SK-N-SH (cell line): ENCODE measurements around the gene TRIM3. TPM values are rescaled to one million over a fixed set of nuclear protein-coding genes. Genes with fewer than 3 reads are reported as not detected.

ENCODE experiments used
- CTCF ChIA-PET: fragments of 300-600, 350-600 bp; formaldehyde crosslinking; extraction: SDS; loops from one replicate; lab custom pipeline; 2021; lab: Yijun Ruan, JAX
- POLR2A ChIA-PET: fragments of 350-600 bp; sonication (Branson Sonifier 250); formaldehyde crosslinking; extraction: SDS; loops from one replicate; lab custom pipeline; 2020; ENCODE audit warnings: antibody characterized with exemption, inconsistent platforms; lab: Yijun Ruan, JAX
- DNase-seq: peaks from one replicate; pipeline ENCODE4 v3.0.0; 2012
- H2AFZ ChIP-seq: fragments of 200-600 bp; sonication (generic); 2 replicates; pipeline ENCODE4 v1.8.1; 2016; ENCODE audit warnings: antibody characterized with exemption, mild to moderate bottlenecking, low read depth
- H3F3A ChIP-seq: fragments of 200-600 bp; sonication (generic); replicated peaks from 2 replicates; pipeline ENCODE3; 2016; ENCODE audit warnings: antibody characterized with exemption, mild to moderate bottlenecking; ENCODE audit not compliant: insufficient read depth
- H3K27ac ChIP-seq, 2 experiments: fragments of 200-500 bp in 1 of 2; fragments of 200-600 bp in 1 of 2; sonication (Bioruptor generic) in 1 of 2; sonication (generic), shearing (Covaris generic) in 1 of 2; 2 replicates each; pipeline versions ENCODE4 v1.5.1 to v1.6.1; 2014 to 2016; ENCODE audit warnings: low read depth in 2 of 2, inconsistent platforms in 1 of 2, low read length in 1 of 2, mild to moderate bottlenecking in 1 of 2, mixed read lengths in 1 of 2
- H3K27me3 ChIP-seq: fragments of 200-600 bp; sonication (generic), shearing (Covaris generic); 2 replicates; pipeline ENCODE4 v1.6.1; 2016; ENCODE audit warnings: mixed run types; ENCODE audit not compliant: insufficient read depth
- H3K36me3 ChIP-seq, 2 experiments: fragments of 200-500 bp in 1 of 2; fragments of 200-600 bp in 1 of 2; sonication (Bioruptor generic) in 1 of 2; sonication (generic) in 1 of 2; replicated peaks in 1 of 2; 2 replicates each; pipeline versions ENCODE3 to v1.5.1; 2014 to 2016; ENCODE audit warnings: low read length in 1 of 2, mild to moderate bottlenecking in 1 of 2; ENCODE audit not compliant: insufficient read depth in 2 of 2, control insufficient read depth in 1 of 2
- H3K4me1 ChIP-seq, 2 experiments: fragments of 200-500 bp in 1 of 2; fragments of 200-600 bp in 1 of 2; sonication (Bioruptor generic) in 1 of 2; sonication (generic), shearing (Covaris generic) in 1 of 2; 2 replicates each; pipeline versions ENCODE4 v1.5.1 to v1.6.1; 2014 to 2016; ENCODE audit warnings: low read depth in 1 of 2, low read length in 1 of 2, mixed run types in 1 of 2; ENCODE audit not compliant: insufficient read depth in 2 of 2, control insufficient read depth in 1 of 2
- H3K4me2 ChIP-seq: fragments of 200-600 bp; sonication (generic), shearing (Covaris generic); 2 replicates; pipeline ENCODE4 v1.6.1; 2017; ENCODE audit warnings: mixed run types
- H3K4me3 ChIP-seq, 2 experiments: fragments of 200-500 bp in 1 of 2; fragments of 200-600 bp in 1 of 2; sonication (Bioruptor generic) in 1 of 2; sonication (generic), shearing (Covaris generic) in 1 of 2; 2 replicates each; pipeline versions ENCODE4 v1.5.1 to v1.8.1; 2014 to 2016; ENCODE audit warnings: low read depth in 2 of 2, inconsistent platforms in 1 of 2, low read length in 1 of 2, mild to moderate bottlenecking in 1 of 2, mixed read lengths in 1 of 2, moderate library complexity in 1 of 2
- H3K79me2 ChIP-seq: fragments of 200-600 bp; sonication (generic); 2 replicates; pipeline ENCODE4 v1.8.1; 2017; ENCODE audit warnings: mild to moderate bottlenecking; ENCODE audit not compliant: insufficient read depth
- H3K9ac ChIP-seq: fragments of 200-600 bp; sonication (generic); 2 replicates; pipeline ENCODE4 v1.6.1; 2017; ENCODE audit warnings: mixed run types
- H3K9me2 ChIP-seq: fragments of 200-600 bp; sonication (generic); 2 replicates; pipeline ENCODE4 v1.6.1; 2017; ENCODE audit warnings: mixed run types
- H3K9me3 ChIP-seq: fragments of 200-600 bp; sonication (generic); 2 replicates; pipeline ENCODE4 v1.6.1; 2017; ENCODE audit warnings: mixed run types, mild to moderate bottlenecking, moderate library complexity
- H4K20me1 ChIP-seq: fragments of 200-600 bp; sonication (generic); 2 replicates; pipeline ENCODE4 v1.6.1; 2017; ENCODE audit warnings: mild to moderate bottlenecking, mixed run types; ENCODE audit not compliant: insufficient read depth
- CHD2 ChIP-seq: fragments of 150-350 bp; IDR thresholded peaks from 2 replicates; pipeline ENCODE4 v1.6.1; 2018; ENCODE audit warnings: low read length; ENCODE audit not compliant: partially characterized antibody
- EZH2phosphoT487 ChIP-seq: fragments of 200-600 bp; sonication (generic); IDR thresholded peaks from 2 replicates; pipeline ENCODE4 v1.6.1; 2017; ENCODE audit warnings: low read depth, mixed run types, mild to moderate bottlenecking, antibody characterized with exemption, moderate library complexity, borderline replicate concordance
- FOXM1 ChIP-seq: IDR thresholded peaks from 2 replicates; pipeline ENCODE4 v1.4.0; 2012; ENCODE audit warnings: low read depth, mild to moderate bottlenecking
- MAX ChIP-seq: IDR thresholded peaks from 2 replicates; pipeline ENCODE4 v1.4.0; 2012; ENCODE audit warnings: low read depth
- MEF2A ChIP-seq: IDR thresholded peaks from 2 replicates; pipeline ENCODE4 v1.4.0; 2012; ENCODE audit warnings: low read depth, borderline replicate concordance
- NRF1 ChIP-seq: IDR thresholded peaks from 2 replicates; pipeline ENCODE4 v1.6.1; 2012; ENCODE audit warnings: low read depth, mild to moderate bottlenecking, low read length
- PBX3 ChIP-seq: IDR thresholded peaks from 2 replicates; pipeline ENCODE4; 2012
- RAD21 ChIP-seq: IDR thresholded peaks from 2 replicates; pipeline ENCODE4 v1.6.1; 2012; ENCODE audit warnings: mild to moderate bottlenecking, low read length
- REST ChIP-seq: IDR thresholded peaks from 2 replicates; pipeline ENCODE4 v1.6.1; 2012; ENCODE audit warnings: mild to moderate bottlenecking, low read depth, low read length, moderate library complexity
- SMC3 ChIP-seq: IDR thresholded peaks from 2 replicates; pipeline ENCODE4 v1.6.1; 2012; ENCODE audit warnings: low read depth, low read length, improper control_type of control experiment
- TAF1 ChIP-seq: IDR thresholded peaks from 2 replicates; pipeline ENCODE4 v1.6.1; 2012; ENCODE audit warnings: low read depth, mild to moderate bottlenecking, low read length, moderate library complexity, borderline replicate concordance
- TCF12 ChIP-seq: IDR thresholded peaks from 2 replicates; pipeline ENCODE4 v1.4.0; 2012
- TEAD4 ChIP-seq: IDR thresholded peaks from 2 replicates; pipeline ENCODE4 v1.4.0; 2012; ENCODE audit warnings: mild to moderate bottlenecking, borderline replicate concordance; ENCODE audit not compliant: insufficient read depth
- USF2 ChIP-seq: fragments of 150-350 bp; IDR thresholded peaks from 2 replicates; pipeline ENCODE4 v1.6.1; 2017; ENCODE audit warnings: antibody characterized with exemption, low read length, low read depth, borderline replicate concordance
- YY1 ChIP-seq: IDR thresholded peaks from 2 replicates; pipeline ENCODE4 v1.4.0; 2012; ENCODE audit warnings: low read depth, mild to moderate bottlenecking
- polyA plus RNA-seq, 3 experiments: library from polyadenylated mRNA; depleted of rRNA; stranded (reverse); fragments of >200 nt; gene quantifications; 2 replicates each; pipeline ENCODE4 v1.2.3, GENCODE V29; 2012

TRIM3 gene
- polyA plus RNA-seq, 1 of the 3 experiments (the other 2 are of a cell fraction), result 22.8 TPM

- TF ChIP-seq PBX3, result no peak; the same call in 1 of the 2 replicates
- no peak for TF ChIP-seq RAD21
- TF ChIP-seq CHD2, result no peak
- TF ChIP-seq SMC3, result no peak
- no peak for TF ChIP-seq TAF1
- TF ChIP-seq MAX, result 0 out of 2 replicates have a peak, but pooled peaks have one; percentile 24
- peak; percentile 85 for TF ChIP-seq TEAD4
- no peak for TF ChIP-seq REST
- TF ChIP-seq NRF1, result no peak
- no peak for TF ChIP-seq MEF2A
- TF ChIP-seq FOXM1, result no peak
- TF ChIP-seq EZH2phosphoT487, result no peak
- TF ChIP-seq YY1, result no peak
Measured at GRCh38 chr11:6431861-6432260, 41.9 kb downstream of the TRIM3 start (continued).

- POLR2A ChIA-PET, result no interaction called here
- Histone ChIP-seq H3K27ac (no peak overlapping the region), H3K9ac (no peak overlapping the region), H3K4me3 (no peak overlapping the region), H4K20me1 (no peaks in the 10 kb centered on the region), H2AFZ (no peak overlapping the region), H3K27me3 (no peaks in the 10 kb centered on the region), H3K4me2 (no peak overlapping the region), H3K9me2 (no peaks in the 10 kb centered on the region), H3K4me1 (no peaks in the 10 kb centered on the region), H3F3A (no peaks in the 10 kb centered on the region), H3K79me2 (no peaks in the 10 kb centered on the region), H3K9me3 (no peaks in the 10 kb centered on the region), H3K36me3 (no peaks in the 10 kb centered on the region)
- CTCF ChIA-PET, result interaction anchor here (0.7 to 7.7 kb wide), 4 partner anchors 11 to 48 kb away, joined by 3 to 61 read pairs (median 14); partner anchors contain the start of gene HPX
- DNase-seq, result no peak
- TF ChIP-seq TCF12 (no peak), MAX (no peak), USF2 (no peak)
Measured at GRCh38 chr11:6427516-6427915, 46.2 kb downstream of the TRIM3 start.
